GM21360 (cell line): ENCODE data around the gene ISM1.

ENCODE experiments used
- ATAC-seq: cut with Tn5 transposase; IDR thresholded peaks from one replicate; pipeline ENCODE4 v1.9.1; 2021; ENCODE audit warnings: mild to moderate bottlenecking, moderate library complexity; ENCODE audit not compliant: unreplicated experiment

The ISM1 gene

GRCh38 chr20:13278812-13279570, 57.9 kb downstream of the ISM1 start:
- ATAC-seq = no peak

- no peak for ATAC-seq
These were observed 59.7 kb downstream of the ISM1 start for GRCh38 chr20:13280609-13281324.

GRCh38 chr20:13283869-13284829, 63.1 kb downstream of the ISM1 start:
- no peak for ATAC-seq

- no peak for ATAC-seq
These were observed 63.8 kb downstream of the ISM1 start for GRCh38 chr20:13284830-13285229.

DNA sequence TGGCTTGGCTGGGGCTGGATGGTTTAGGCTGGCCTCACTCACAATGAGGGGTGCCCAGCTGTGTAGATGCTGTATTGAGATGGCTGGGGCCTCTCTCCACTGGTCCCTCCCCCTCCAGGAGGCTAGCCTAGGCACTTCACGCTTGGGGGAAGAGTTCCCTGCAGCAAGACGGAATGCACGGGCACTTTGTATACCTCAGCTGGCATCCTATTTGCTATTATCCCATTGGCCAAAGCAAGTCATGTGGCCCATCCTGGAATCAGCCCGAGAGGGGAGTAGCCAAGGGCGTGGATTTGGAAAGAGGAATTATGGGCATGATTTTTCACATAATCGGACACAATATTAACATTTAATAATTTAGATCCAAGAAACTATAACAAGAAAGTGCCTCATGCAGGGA, 64.3 kb downstream of the ISM1 start:
- no peak for ATAC-seq

- ATAC-seq = no peak
These were observed 65.0 kb downstream of the ISM1 start for GRCh38 chr20:13286052-13286451.

- ATAC-seq = no peak
These were observed 65.5 kb downstream of the ISM1 start for GRCh38 chr20:13286607-13287006.

GRCh38 chr20:13288357-13288756, 67.3 kb downstream of the ISM1 start:
- ATAC-seq = no peak

DNA sequence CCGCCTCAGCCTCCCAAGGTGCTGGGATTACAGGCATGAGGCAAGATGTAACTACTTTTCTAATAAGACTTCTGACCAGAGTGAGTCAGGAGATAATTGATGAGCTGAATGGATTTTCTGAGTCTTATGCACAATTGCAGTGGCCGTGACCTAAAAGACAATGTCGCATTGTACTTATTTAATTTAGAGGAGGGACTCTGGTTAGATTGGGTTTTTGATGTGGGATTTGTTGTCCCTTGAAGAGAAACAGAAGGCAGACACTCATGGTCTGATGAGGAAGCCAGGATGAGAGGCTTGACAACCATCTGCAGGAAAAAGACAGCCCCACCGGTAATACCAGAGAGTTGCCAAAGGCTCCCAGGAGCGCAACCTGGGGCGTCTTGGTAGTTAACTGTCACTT, 68.0 kb downstream of the ISM1 start:
- no peak for ATAC-seq

DNA sequence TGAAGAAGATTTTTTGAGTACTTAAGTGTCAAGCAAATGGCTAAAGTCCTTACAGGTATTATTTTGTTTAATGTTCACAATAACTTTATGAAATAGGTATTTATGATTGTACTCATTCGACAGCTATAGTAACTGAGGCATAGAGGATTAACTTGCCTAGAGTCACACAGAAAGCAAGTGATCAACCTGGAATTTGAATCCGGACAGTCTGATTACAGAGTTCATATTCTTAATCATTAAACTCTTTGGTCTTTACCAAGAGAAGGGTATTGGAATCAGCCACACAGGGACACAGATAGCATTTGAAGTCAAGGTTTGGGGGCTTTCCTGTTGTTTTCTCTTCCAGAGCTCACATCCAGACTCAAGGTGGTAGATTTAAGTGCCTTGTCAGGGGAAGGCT, 69.7 kb downstream of the ISM1 start:
- ATAC-seq = no peak

DNA sequence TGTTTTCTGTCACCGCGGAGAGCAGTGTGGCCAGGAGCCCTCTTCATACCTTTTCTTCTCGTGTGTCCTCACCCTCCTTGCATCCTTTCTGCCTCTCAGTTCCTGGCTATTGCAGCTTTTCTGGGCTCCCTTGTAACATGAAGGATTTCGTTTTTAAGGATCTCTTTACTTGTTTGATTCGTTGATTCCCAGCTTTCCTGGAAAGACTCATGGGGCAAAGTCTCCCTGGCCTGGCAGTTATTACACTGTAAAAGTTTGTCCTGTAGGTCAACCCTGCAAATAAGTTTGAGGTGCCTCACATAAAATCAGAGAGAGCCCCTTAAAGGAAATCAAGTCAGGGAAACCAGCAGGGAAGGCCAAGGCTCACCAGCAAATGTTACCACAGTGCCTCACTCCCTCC, 70.1 kb downstream of the ISM1 start:
- ATAC-seq = no peak

- ATAC-seq = no peak
These were observed 71.3 kb downstream of the ISM1 start for GRCh38 chr20:13292201-13292885.

- ATAC-seq = no peak
These were observed 73.4 kb downstream of the ISM1 start for GRCh38 chr20:13294522-13294921.

DNA sequence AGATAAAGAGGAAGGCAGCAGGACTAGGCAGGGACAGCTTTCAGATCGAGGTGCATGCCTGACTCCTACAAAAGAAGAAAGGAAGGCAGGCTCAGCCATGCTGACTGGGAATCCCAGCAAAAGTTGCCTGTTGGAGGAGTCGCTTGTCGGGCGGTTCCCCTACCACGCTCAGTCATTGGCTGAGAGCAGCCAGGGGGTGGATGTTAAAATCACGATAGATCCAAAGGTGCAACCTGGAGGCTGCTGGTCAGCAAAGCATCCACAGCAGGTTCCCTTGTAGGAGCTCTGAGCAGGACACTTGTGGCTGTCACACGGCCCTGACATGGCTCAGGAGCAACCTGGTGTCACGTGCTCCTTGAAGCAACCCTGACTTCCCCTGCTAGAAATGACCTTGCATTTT, 74.6 kb downstream of the ISM1 start:
- no peak for ATAC-seq

DNA sequence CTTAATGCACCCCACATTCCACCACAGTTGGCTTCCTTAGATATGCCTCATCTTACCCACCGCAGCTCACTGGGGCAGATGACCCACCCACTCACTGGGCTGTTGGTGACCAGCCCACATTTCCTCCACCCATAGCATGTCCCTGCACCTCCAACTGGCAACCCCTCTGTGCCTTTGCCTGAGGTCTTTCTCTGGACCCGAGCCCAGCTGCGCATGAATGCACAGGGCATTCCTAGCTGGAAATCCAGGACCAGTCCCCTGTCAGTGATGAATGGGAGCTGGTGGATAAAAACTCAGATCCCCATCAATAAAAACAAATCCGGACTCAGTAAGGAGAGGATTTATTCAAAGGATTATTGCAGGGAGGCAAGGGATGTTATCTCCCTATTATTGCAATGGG, 75.0 kb downstream of the ISM1 start:
- no peak for ATAC-seq

GRCh38 chr20:13297147-13297899, 76.2 kb downstream of the ISM1 start:
- no peak for ATAC-seq

- ATAC-seq = no peak
These were observed 77.8 kb downstream of the ISM1 start for GRCh38 chr20:13298692-13299373.

GRCh38 chr20:13299401-13299800, 78.3 kb downstream of the ISM1 start:
- ATAC-seq = no peak

- no peak for ATAC-seq
These were observed 80.5 kb downstream of the ISM1 start for GRCh38 chr20:13301596-13301995.
